Smooth muscle cell (in vitro differentiated cells): ENCODE measurements around the gene UNC5C. TPM values are rescaled to one million over a fixed set of nuclear protein-coding genes. Genes with fewer than 3 reads are reported as not detected.

Source experiments
- DNase-seq: peaks from one replicate; lab custom pipeline; 2025; ENCODE audit not compliant: unreplicated experiment; lab: John Stamatoyannopoulos, UW
- H2AFZ ChIP-seq: fragments of 200-600 bp; sonication (generic); 2 replicates; pipeline ENCODE4 v1.6.0; 2016; ENCODE audit warnings: antibody characterized with exemption, low read depth, mild to moderate bottlenecking
- H3F3A ChIP-seq: fragments of 200-600 bp; sonication (generic); 2 replicates; pipeline ENCODE4 v1.6.0; 2017; ENCODE audit warnings: antibody characterized with exemption, low read depth
- H3K27ac ChIP-seq: fragments of 200-600 bp; sonication (generic); 2 replicates; pipeline ENCODE4 v1.5.1; 2016; ENCODE audit warnings: low read depth, mild to moderate bottlenecking
- H3K27me3 ChIP-seq: fragments of 200-600 bp; sonication (generic); 2 replicates; pipeline ENCODE4 v1.6.1; 2016; ENCODE audit warnings: low read depth, mild to moderate bottlenecking
- H3K36me3 ChIP-seq: fragments of 200-600 bp; sonication (generic); 2 replicates; pipeline ENCODE4 v1.5.1; 2016; ENCODE audit warnings: low read depth
- H3K4me1 ChIP-seq: fragments of 200-600 bp; sonication (generic); 2 replicates; pipeline ENCODE4 v1.5.1; 2016; ENCODE audit warnings: low read depth
- H3K4me2 ChIP-seq: fragments of 200-600 bp; sonication (generic); 2 replicates; pipeline ENCODE4 v1.6.0; 2016; ENCODE audit warnings: mild to moderate bottlenecking
- H3K4me3 ChIP-seq: fragments of 200-600 bp; sonication (generic); 2 replicates; pipeline ENCODE4 v1.5.1; 2016; ENCODE audit warnings: mild to moderate bottlenecking
- H3K79me2 ChIP-seq: fragments of 200-600 bp; sonication (generic); 2 replicates; pipeline ENCODE4 v1.6.0; 2016; ENCODE audit warnings: low read depth, mild to moderate bottlenecking
- H3K9ac ChIP-seq: fragments of 200-600 bp; sonication (generic); 2 replicates; pipeline ENCODE4 v1.6.0; 2016; ENCODE audit warnings: low read depth
- H3K9me3 ChIP-seq: fragments of 200-600 bp; sonication (generic); replicated peaks from 2 replicates; pipeline ENCODE4 v1.5.1; 2016; ENCODE audit warnings: low read depth
- H4K20me1 ChIP-seq: fragments of 200-600 bp; sonication (generic); 2 replicates; pipeline ENCODE4 v1.6.0; 2016; ENCODE audit warnings: low read depth
- CTCF ChIP-seq: fragments of 200-600 bp; sonication (generic); IDR thresholded peaks from 2 replicates; pipeline ENCODE4 v1.5.1; 2017; ENCODE audit warnings: borderline replicate concordance, mild to moderate bottlenecking, antibody characterized with exemption; ENCODE audit not compliant: insufficient read depth, poor library complexity, severe bottlenecking
- WGBS: methylation state at CpG from one replicate; pipeline ENCODE4 v1.1.7; 2016; ENCODE audit warnings: low lambda C conversion rate; 5-methylcytosine and 5-hydroxymethylcytosine counted together
- polyA plus RNA-seq: library from polyadenylated mRNA; unstranded; fragments of >200 nt; fragmentation: Nextera tagmentation; extraction: Ambion mirVana; gene quantifications from 2 replicates; pipeline ENCODE4 v1.2.1, GENCODE V29; 2016
- total RNA-seq: library from RNA; depleted of rRNA; stranded (reverse); fragments of >200 nt; gene quantifications from 2 replicates; pipeline ENCODE4 v1.2.3, GENCODE V29; 2014

The UNC5C gene
- total and polyA plus RNA-seq, 2 experiments from 2014 or later = 2.0 to 15.6 TPM

GRCh38 chr4:95217197-95217596, 331.6 kb downstream of the UNC5C start:
- no peak for DNase-seq
- no peaks in the 10 kb centered on the region for H3K27me3 ChIP-seq
- no peaks in the 10 kb centered on the region for H3F3A ChIP-seq
- H3K4me3 ChIP-seq = no peak overlapping the region
- H3K9me3 ChIP-seq = no peaks in the 10 kb centered on the region
- H3K4me1 ChIP-seq = no peaks in the 10 kb centered on the region
- H2AFZ ChIP-seq = no peak overlapping the region
- TF ChIP-seq CTCF = no peak
- H3K36me3 ChIP-seq = no peaks in the 10 kb centered on the region
- no peaks in the 10 kb centered on the region for H4K20me1 ChIP-seq
- WGBS = 96% methylated on average over 2 of the region's 2 CpGs
- no peak overlapping the region for H3K9ac ChIP-seq
- no peaks in the 10 kb centered on the region for H3K79me2 ChIP-seq
- no peak overlapping the region for H3K4me2 ChIP-seq
- H3K27ac ChIP-seq = no peak overlapping the region

- no peak overlapping the region for H3K9ac ChIP-seq
- no peak for DNase-seq
- H3F3A ChIP-seq = no peaks in the 10 kb centered on the region
- no peak for TF ChIP-seq CTCF
- no peak overlapping the region for H2AFZ ChIP-seq
- H3K4me3 ChIP-seq = no peak overlapping the region
- no peaks in the 10 kb centered on the region for H4K20me1 ChIP-seq
- no peak overlapping the region for H3K27ac ChIP-seq
- WGBS = 91% methylated on average over 3 of the region's 3 CpGs
- H3K79me2 ChIP-seq = no peaks in the 10 kb centered on the region
- H3K27me3 ChIP-seq = no peaks in the 10 kb centered on the region
- no peaks in the 10 kb centered on the region for H3K9me3 ChIP-seq
- no peaks in the 10 kb centered on the region for H3K36me3 ChIP-seq
- no peaks in the 10 kb centered on the region for H3K4me1 ChIP-seq
- H3K4me2 ChIP-seq = no peak overlapping the region
Observed at GRCh38 chr4:95216636-95217035, 332.1 kb downstream of the UNC5C start.

GRCh38 chr4:95215991-95216605, 332.7 kb downstream of the UNC5C start:
- Histone ChIP-seq H3K9me3 (no peaks in the 10 kb centered on the region), H3F3A (no peaks in the 10 kb centered on the region), H3K4me3 (no peak overlapping the region), H3K4me2 (no peak overlapping the region), H3K36me3 (no peaks in the 10 kb centered on the region), H3K79me2 (no peaks in the 10 kb centered on the region), H3K27ac (no peak overlapping the region), H3K27me3 (no peaks in the 10 kb centered on the region), H4K20me1 (no peaks in the 10 kb centered on the region), H3K4me1 (no peaks in the 10 kb centered on the region), H3K9ac (no peak overlapping the region), H2AFZ (no peak overlapping the region)
- WGBS = 79% methylated on average over 7 of the region's 7 CpGs
- TF ChIP-seq CTCF = no peak
- DNase-seq = no peak

GRCh38 chr4:95215043-95215442, 333.7 kb downstream of the UNC5C start:
- Histone ChIP-seq H3K27ac (no peak overlapping the region), H3K36me3 (no peaks in the 10 kb centered on the region), H3K9me3 (no peaks in the 10 kb centered on the region), H3K9ac (no peak overlapping the region), H3K4me3 (no peak overlapping the region), H3K4me2 (no peak overlapping the region), H2AFZ (no peak overlapping the region), H4K20me1 (no peaks in the 10 kb centered on the region), H3K27me3 (no peaks in the 10 kb centered on the region), H3F3A (no peaks in the 10 kb centered on the region), H3K4me1 (no peaks in the 10 kb centered on the region), H3K79me2 (no peaks in the 10 kb centered on the region)
- TF ChIP-seq CTCF = no peak
- no peak for DNase-seq
- WGBS = 86% methylated on average over 5 of the region's 5 CpGs
